Nephron progenitor cell (in vitro differentiated cells): ENCODE results near the gene EID1.

ENCODE experiments used
- DNase-seq: peaks from one replicate; pipeline ENCODE4 v3.0.0; 2021
- H3K27ac Mint-ChIP-seq: 2 replicates; pipeline ENCODE4 v1.8.0; 2021; ENCODE audit warnings: mild to moderate bottlenecking, moderate library complexity, mixed read lengths
- H3K27me3 Mint-ChIP-seq: 2 replicates; pipeline ENCODE4 v1.8.0; 2021; ENCODE audit warnings: mild to moderate bottlenecking, low read depth, mixed read lengths; ENCODE audit not compliant: poor library complexity
- H3K36me3 Mint-ChIP-seq: 2 replicates; pipeline ENCODE4 v1.8.0; 2021; ENCODE audit warnings: low read depth, mixed read lengths
- H3K4me1 Mint-ChIP-seq: 2 replicates; pipeline ENCODE4 v1.8.0; 2021; ENCODE audit warnings: mixed read lengths
- H3K4me3 Mint-ChIP-seq: 2 replicates; pipeline ENCODE4 v1.8.0; 2021; ENCODE audit warnings: mild to moderate bottlenecking, moderate library complexity, mixed read lengths
- H3K9me3 Mint-ChIP-seq: 2 replicates; pipeline ENCODE4 v1.8.0; 2021; ENCODE audit warnings: mild to moderate bottlenecking, moderate library complexity, mixed read lengths
- CTCF ChIP-seq: fragments of 200-600 bp; sonication (generic); IDR thresholded peaks from 2 replicates; pipeline ENCODE4 v1.5.0; 2021; ENCODE audit warnings: antibody characterized with exemption

The EID1 gene

DNA sequence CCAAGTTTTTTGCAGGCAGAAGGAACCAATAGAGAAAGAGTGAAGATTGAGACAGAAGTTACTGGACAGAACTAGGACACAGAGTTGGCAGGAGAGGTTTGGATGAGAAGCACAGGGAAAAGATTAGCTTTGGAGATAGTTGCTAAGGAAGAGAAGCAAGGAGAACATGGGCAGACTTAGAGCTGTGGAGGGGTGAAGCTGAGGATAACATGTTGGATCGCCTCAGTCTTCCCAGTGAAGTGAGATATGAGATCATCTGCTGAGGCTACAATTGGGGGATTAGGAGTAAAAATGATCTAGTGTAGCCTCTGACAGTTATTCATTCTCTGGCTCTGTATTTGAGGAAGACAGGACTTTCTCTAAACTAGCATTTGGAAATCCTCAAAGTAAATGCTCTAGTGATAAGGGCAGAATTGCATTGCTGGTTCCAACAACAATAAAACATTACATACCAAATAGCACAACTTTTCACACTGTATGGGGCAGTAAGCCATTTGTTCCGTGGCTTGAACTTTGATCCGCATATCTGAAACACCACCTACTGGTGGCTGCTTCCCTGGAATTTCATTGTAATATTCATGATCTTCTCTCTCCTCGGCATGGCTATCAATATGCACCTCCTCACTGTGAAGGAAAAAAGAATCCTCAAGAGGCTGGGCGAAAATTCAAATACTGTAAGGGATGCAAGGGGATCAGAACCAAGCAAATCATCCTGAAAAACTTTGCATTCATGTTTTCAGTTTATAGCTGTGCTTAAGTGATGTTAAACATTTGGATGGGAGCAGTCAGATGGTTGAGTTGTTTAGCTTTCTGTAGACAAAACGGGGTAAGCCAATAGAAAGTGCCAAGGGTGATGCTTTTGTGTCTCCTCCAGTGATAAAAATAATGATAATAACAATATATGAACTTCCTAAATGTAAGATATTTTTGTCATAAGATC, 22.2 kb upstream of the EID1 start:
- no peaks in the 10 kb centered on the region for H3K36me3 Mint-ChIP-seq
- H3K4me1 Mint-ChIP-seq: peaks cover 35% of the 10 kb centered on the region
- peak; percentile 28 for TF ChIP-seq CTCF
- peak; percentile 5 for DNase-seq
- peaks cover 4% of the 10 kb centered on the region for H3K9me3 Mint-ChIP-seq
- H3K4me3 Mint-ChIP-seq: no peak overlapping the region
- H3K27me3 Mint-ChIP-seq: peaks cover 4% of the 10 kb centered on the region
- no peak overlapping the region for H3K27ac Mint-ChIP-seq

GRCh38 chr15:48856942-48857341, 21.0 kb upstream of the EID1 start:
- Mint-ChIP-seq H3K36me3 (no peaks in the 10 kb centered on the region), H3K4me1 (peaks cover 35% of the 10 kb centered on the region), H3K27ac (peak overlapping the region; percentile 33), H3K4me3 (no peak overlapping the region), H3K9me3 (peaks cover 4% of the 10 kb centered on the region), H3K27me3 (peaks cover 4% of the 10 kb centered on the region)
- TF ChIP-seq CTCF: no peak
- DNase-seq: peak; percentile 4

GRCh38 chr15:48858401-48858800, 19.5 kb upstream of the EID1 start:
- TF ChIP-seq CTCF: no peak
- H3K27ac Mint-ChIP-seq: no peak overlapping the region
- H3K4me1 Mint-ChIP-seq: peaks cover 41% of the 10 kb centered on the region
- no peak for DNase-seq
- H3K9me3 Mint-ChIP-seq: peaks cover 4% of the 10 kb centered on the region
- H3K4me3 Mint-ChIP-seq: no peak overlapping the region
- peaks cover 4% of the 10 kb centered on the region for H3K27me3 Mint-ChIP-seq
- H3K36me3 Mint-ChIP-seq: no peaks in the 10 kb centered on the region

GRCh38 chr15:48859426-48859825, 18.5 kb upstream of the EID1 start:
- Mint-ChIP-seq H3K9me3 (no peaks in the 10 kb centered on the region), H3K36me3 (no peaks in the 10 kb centered on the region), H3K27me3 (peaks cover 4% of the 10 kb centered on the region), H3K27ac (no peak overlapping the region), H3K4me1 (peaks cover 41% of the 10 kb centered on the region), H3K4me3 (no peak overlapping the region)
- TF ChIP-seq CTCF: no peak
- no peak for DNase-seq

- H3K36me3 Mint-ChIP-seq: no peaks in the 10 kb centered on the region
- peak; percentile 94 for TF ChIP-seq CTCF
These were observed 16.0 kb upstream of the EID1 start for GRCh38 chr15:48861813-48862431.

More at GRCh38 chr15:48861813-48862431, 16.0 kb upstream of the EID1 start:
- Mint-ChIP-seq H3K4me1 (peaks cover 45% of the 10 kb centered on the region), H3K4me3 (no peak overlapping the region), H3K27ac (no peak overlapping the region), H3K27me3 (peaks cover 4% of the 10 kb centered on the region), H3K9me3 (no peaks in the 10 kb centered on the region)
- peak; percentile 48 for DNase-seq
